A549 treated with Hydrocortisone at 1 μM for 4 hours (cell line): ENCODE measurements around the gene ITSN1. TPM values are rescaled to one million over a fixed set of nuclear protein-coding genes. Genes with fewer than 3 reads are reported as not detected.

Source experiments
- total RNA-seq: library from RNA; stranded (reverse); fragments of 200-300 nt; extraction: Qiagen RNA extraction; gene quantifications from 5 replicates; pipeline ENCODE4 v1.2.3, GENCODE V29; 2022

ITSN1 gene
- total RNA-seq = 17.3 to 26.9 TPM (median 18.2 TPM) in 5 replicates

DNA sequence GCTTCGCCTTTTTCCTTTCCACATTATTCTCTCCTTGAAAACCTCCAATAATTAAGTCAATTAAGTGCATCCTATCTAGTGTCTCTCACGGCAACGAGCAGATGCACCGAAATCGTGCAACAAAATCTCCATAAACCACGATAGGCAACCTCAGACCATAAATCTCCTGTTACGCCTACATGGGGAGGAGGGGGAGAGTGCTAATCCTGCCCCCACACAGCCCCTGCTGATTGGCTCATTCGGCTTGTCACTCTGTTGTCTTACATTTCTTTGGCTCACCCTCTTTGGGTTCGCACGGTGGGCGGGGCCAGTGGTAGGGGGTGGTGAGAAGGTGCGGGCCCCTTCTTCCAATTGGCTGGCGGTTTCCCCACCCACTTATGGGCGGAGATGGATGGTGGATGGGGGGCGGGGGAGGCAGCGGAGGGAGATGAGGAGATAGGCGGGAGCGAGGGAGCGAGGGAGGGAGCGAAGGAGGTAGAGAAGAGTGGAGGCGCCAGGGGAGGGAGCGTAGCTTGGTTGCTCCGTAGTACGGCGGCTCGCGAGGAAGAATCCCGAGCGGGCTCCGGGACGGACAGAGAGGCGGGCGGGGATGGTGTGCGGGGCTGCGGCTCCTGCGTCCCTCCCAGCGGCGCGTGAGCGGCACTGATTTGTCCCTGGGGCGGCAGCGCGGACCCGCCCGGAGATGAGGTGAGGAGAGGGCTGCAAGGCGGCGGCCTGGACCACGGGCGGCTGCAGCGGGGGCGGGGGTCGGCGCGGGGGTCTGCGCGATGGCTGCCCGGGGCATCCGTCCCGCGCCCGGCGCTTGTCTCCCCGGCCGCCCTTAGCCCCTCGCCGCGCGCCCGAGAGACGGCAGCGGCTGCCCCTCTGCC lies at the start of gene ITSN1:
Gene ITSN1, plus strand, starts transcription at position 475 of the 869 bp plus-strand sequence. CDS start 76,328 bp downstream, outside the sequence.

DNA sequence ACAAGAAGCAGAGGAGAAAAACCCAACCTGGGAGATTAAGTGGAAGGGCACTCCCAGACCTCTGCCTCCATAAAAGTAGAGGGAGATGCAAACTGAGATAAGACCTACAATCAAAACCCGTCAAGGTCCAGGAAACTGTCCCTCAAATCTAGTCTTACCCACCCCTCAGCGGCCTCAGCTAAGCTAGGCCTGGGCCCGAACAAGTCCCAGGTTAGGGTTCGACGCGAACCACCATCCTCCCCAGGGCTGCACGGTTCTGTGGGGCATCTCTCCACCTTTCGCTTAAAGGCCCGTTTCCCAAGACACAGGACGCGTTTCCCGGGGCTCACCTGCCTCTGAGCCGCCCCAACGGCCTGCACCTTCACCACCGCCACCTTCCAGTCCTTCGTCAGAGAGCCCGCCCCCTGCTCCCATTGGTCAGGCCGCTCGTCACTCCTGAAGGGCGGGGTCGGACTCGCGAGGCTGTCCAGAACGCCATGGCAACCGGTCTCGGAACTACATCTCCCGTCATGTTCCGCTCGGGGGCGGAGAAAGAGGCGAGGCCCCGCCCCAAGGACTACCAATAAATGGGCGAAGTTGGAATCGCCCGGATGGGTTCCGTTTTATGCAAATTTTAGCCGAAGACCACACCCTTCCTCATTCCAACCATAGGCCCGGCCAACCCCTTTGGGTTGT lies 812 bp upstream of the ITSN1 start, which contains the start of gene CRYZL1:
Gene CRYZL1, minus strand, starts transcription at position 390 of the 675 bp plus-strand sequence. CDS start 10,190 bp downstream, outside the sequence.

DNA sequence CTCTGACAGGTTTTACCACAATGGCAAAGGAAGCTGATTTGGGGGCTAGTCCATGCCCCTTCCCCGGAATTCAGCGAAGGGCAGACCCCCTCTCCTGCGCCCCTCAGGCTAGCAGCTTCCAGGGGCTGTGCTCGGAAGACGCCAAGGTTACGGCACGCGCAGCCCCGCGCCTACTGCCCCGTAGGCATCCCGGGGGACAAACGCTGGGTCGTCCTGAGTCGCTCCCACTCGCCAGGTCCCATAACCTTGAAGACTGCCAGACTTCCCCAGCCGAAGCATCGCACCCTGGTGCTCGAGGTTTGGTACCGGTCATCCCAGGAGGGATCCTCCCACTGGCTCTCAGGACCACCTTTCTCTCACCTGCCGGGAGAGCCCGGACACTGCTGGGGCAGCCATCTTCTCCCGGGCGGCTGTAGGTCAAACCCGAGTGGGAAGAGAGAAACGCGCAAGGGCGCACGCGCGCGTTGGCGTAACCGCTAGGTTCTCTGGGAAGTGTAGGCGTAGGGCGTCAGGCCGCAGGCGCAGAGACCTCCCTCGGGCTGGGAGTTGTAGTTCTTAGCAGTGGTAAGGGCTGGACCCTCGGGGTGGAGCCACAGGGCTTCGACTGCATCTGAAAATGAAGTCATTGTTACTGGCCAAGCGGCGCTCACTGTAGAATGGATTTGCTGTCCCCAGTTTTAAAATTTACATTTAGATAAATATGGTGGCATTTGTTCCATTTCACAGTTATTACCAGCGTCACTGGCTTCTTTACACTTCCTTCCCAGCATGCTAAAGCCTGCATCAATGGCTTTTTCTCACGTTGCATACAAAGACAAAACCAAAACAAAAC lies 273.3 kb downstream of the ITSN1 start, which contains the start of gene ATP5PO:
Gene ATP5PO, minus strand, starts transcription at position 437 of the 832 bp plus-strand sequence. Its CDS starts 41 bp downstream, at position 396.

Other genes starting within 250 kb of the ITSN1 start
- gene IFNGR2, start 239.1 kb upstream of the ITSN1 start, total RNA-seq = 50.2 to 58.9 TPM (median 55.1 TPM) in 5 replicates
- 9.1 to 13.2 TPM (median 11.0 TPM) in 5 replicates for gene TMEM50B, start 162.5 kb upstream of the ITSN1 start, total RNA-seq
- 0.16 to 0.48 TPM (median 0.38 TPM) in 5 replicates for gene DNAJC28, start 150.8 kb upstream of the ITSN1 start, total RNA-seq
- gene GART, start 100.4 kb upstream of the ITSN1 start, total RNA-seq = 54.8 to 76.6 TPM (median 60.9 TPM) in 5 replicates
- 70.3 to 126 TPM (median 82.2 TPM) in 5 replicates for gene SON, start 99.5 kb upstream of the ITSN1 start, total RNA-seq
- gene DONSON, start 53.8 kb upstream of the ITSN1 start, total RNA-seq = 14.5 to 18.7 TPM (median 15.7 TPM) in 5 replicates
- gene CRYZL1, start 760 bp upstream of the ITSN1 start, total RNA-seq = 12.2 to 16.9 TPM (median 13.4 TPM) in 5 replicates